C4-2B (cell line): ENCODE results near the gene SPA17.
A peak's percentile ranks its signal among the peaks of the same experiment; 100 is the strongest.

Experiments used
- H3K27ac ChIP-seq: fragments of 450-650 bp; 2 replicates; pipeline ENCODE4 v1.5.1; 2017
- ZFX ChIP-seq: fragments of 450-650 bp; IDR thresholded peaks from 2 replicates; pipeline ENCODE4 v1.6.1; 2017
- TF ChIP-seq, protein P1 (sequence below): fragments of 450-650 bp; conservative IDR thresholded peaks from 2 replicates; pipeline ENCODE4 v1.5.1; 2017; ENCODE audit warnings: mild to moderate bottlenecking

SPA17 gene

DNA sequence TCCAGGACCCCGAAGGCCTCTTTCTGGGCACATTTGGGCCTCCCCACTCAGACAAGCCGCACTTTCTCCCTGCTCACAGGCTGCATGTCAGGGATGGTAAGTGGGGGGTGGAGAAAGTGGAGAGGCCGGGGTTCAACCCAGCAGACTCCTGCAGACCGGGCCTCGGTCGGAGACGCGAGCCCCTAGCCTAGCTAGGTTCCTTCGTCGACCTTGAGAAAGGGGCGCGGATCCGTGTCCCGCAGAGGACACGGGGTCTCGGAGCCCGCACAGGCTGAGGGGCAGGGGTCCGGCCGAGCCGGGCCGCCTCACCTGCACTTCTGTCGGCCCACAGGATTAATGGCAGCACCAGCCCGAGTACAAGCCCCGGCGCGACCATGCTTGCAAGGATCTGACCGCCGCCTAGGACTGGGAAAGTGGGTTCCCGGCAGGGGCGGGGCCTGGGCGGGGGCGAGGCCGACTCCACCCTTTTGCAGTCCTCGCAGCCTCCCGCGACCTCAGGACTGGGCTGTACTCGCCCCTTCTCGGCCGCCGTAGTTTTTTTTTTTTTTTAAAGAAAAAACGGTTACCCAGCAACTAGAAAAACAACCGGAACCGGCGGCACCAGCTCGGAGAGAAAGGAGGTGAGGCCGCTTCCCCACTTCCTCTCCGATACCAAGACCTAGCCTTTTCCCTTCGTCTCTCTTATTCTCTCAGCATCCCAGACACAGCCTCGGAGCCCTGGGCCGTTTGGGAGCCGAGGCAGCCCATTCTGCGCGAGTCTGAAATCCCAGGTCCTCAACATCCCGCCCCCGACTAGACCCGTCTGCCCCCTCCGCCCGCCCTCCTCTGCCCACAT, at the start of gene SPA17, which contains the start of gene SIAE:
Gene SPA17, plus strand, starts transcription at position 572 of the 835 bp plus-strand sequence. CDS start 1,361 bp downstream, outside the sequence.
Gene SIAE, minus strand, starts transcription at position 407 of the 835 bp plus-strand sequence. Its CDS starts 31 bp downstream, at position 376.
- TF ChIP-seq, protein P1, sequence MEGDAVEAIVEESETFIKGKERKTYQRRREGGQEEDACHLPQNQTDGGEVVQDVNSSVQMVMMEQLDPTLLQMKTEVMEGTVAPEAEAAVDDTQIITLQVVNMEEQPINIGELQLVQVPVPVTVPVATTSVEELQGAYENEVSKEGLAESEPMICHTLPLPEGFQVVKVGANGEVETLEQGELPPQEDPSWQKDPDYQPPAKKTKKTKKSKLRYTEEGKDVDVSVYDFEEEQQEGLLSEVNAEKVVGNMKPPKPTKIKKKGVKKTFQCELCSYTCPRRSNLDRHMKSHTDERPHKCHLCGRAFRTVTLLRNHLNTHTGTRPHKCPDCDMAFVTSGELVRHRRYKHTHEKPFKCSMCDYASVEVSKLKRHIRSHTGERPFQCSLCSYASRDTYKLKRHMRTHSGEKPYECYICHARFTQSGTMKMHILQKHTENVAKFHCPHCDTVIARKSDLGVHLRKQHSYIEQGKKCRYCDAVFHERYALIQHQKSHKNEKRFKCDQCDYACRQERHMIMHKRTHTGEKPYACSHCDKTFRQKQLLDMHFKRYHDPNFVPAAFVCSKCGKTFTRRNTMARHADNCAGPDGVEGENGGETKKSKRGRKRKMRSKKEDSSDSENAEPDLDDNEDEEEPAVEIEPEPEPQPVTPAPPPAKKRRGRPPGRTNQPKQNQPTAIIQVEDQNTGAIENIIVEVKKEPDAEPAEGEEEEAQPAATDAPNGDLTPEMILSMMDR = no peak
- TF ChIP-seq ZFX = peak; percentile 25; the same call in 1 of the 2 replicates
- peak within 1 kb of the TSS; percentile 76 for H3K27ac ChIP-seq

DNA sequence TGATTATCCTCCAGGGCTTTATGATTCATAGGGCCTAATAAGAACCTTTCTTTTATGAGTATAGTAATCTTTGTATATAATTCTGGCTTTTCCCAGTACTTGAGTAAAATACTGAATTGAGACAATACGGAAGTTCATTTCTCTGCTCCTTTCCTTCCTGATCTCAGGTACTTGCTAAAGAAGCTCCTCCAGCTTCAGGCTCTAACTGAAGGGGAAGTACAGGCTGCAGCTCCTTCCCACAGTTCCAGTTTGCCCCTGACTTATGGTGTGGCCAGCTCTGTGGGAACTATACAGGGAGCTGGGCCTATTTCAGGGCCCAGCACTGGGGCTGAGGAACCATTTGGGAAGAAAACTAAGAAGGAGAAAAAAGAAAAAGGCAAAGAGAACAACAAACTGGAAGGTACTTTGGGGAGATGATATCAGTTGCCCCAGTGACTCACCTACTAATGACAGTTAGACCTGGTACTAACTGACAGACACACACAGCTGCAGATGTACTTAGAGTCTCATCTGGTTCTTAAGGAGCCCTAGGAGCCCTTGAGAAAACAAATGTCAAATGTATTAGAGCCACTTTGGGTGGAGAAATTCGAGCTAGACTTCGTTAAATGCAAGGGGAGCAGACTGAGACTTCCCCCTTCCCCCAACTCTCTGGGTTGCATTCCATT, 48.1 kb upstream of the SPA17 start:
- H3K27ac ChIP-seq = peak overlapping the region; percentile 90
- TF ChIP-seq, protein P1 = no peak
- TF ChIP-seq ZFX = no peak

DNA sequence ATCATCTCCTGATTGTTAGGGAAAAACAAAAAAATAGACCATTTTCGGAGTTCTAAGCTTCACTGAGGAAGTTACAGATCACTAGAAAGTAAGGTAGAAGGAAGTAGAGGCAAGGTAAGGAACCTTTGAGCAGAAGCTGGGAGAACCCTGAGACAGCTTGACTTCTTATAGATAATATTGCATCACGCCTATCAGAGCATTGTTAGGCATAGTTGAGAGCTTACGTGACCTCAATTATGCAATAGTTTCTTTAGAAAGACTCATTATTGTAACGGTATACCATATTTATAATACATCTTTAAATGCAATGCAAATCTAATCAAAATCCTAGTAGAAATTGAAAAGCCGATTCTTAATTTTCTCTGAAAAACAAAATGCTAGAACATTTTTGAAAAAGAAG, 46.2 kb upstream of the SPA17 start:
- no peak overlapping the region for H3K27ac ChIP-seq
- TF ChIP-seq ZFX = no peak
- TF ChIP-seq, protein P1 = no peak

DNA sequence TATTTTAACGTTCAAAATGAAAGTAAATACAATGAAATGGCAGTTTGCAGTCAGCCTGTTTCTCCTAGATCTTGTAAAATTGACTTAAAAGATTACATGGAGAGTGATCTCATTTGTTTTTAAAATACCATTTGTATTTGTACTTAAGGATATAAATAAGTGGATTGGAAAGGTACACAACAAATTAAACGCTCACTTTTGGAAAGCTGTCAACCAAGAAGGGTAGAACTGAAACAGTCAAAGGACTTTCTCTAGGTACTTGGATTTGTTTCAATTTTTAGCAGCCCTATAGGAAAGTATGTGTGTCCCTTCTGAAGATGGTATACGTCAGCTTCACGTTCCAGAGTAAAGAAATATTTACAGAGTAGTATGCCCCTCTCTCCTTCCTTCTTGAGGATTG, 43.7 kb upstream of the SPA17 start:
- TF ChIP-seq ZFX = no peak
- TF ChIP-seq, protein P1 = no peak
- no peak overlapping the region for H3K27ac ChIP-seq

DNA sequence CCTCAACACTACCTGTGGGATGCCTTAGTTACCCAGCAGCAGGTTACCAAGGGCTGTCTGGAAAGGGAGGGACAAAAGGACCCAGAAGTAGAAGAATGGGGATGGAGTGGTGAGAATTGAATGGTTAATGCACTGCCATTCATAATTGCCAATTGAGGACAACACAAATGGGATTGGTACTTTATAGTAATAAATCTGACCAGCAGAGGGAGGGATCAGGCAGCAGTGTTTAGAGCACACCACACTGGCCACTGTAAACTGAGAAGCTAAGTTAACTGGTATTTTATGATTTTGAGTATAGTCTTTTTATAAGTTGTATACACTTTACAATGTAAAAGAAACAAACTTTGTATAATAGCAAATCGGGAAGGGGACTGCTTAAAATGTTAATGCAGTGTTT, 40.3 kb upstream of the SPA17 start:
- TF ChIP-seq ZFX = no peak
- TF ChIP-seq, protein P1 = peak; percentile 61
- H3K27ac ChIP-seq = no peak overlapping the region

DNA sequence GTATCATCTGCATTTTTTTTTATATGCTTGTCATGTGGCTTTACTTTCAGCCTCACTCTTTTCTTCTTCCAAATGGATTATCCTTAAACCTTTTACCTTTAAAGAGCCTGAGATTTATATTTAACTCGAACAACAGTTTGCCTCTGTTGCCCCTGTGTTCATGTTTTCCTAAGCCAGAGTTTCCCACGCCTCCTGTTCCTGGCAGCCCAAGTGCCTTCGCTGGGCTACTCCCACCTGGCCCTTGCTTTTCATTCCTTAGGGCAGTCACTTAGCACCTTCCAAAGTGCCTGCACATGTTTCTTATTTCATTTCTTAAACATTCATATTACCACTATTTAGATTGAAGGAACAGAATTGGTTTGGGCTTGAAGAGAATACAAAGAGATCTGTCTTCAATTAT, 37.8 kb upstream of the SPA17 start:
- H3K27ac ChIP-seq = no peak overlapping the region

More for the DNA sequence above, 37.8 kb upstream of the SPA17 start:
- TF ChIP-seq ZFX = no peak
- TF ChIP-seq, protein P1 = no peak
